Endothelial cell of umbilical vein (primary cell): Measurements from ENCODE around the gene ADGRG7. TPM values are rescaled to one million over a fixed set of nuclear protein-coding genes. Genes with fewer than 3 reads are reported as not detected.

Experiments
- BruUV-seq: library from RNA; stranded (reverse); fragments of 400-500 nt; replicated peaks from 2 replicates; lab custom pipeline; 2021; lab: Mats Ljungman, UMichigan
- CTCF ChIA-PET: fragments of 300-600, 350-600 bp; sonication (Branson Sonifier 250); formaldehyde crosslinking; loops from one replicate; lab custom pipeline; 2021; ENCODE audit warnings: antibody characterized with exemption, inconsistent platforms; lab: Charles Lee
- POLR2A ChIA-PET: fragments of 300-600, 350-600 bp; sonication (Branson Sonifier 250); formaldehyde crosslinking; loops from one replicate; lab custom pipeline; 2021; ENCODE audit warnings: antibody characterized with exemption, inconsistent platforms; lab: Charles Lee
- DNase-seq: peaks from one replicate; pipeline ENCODE4 v3.0.0-alpha.2; 2011; ENCODE audit warnings: low read depth, low spot score
- FAIRE-seq: peaks from 2 replicates; lab custom pipeline; 2011; peaks lifted over from hg19 to GRCh38; lab: Jason Lieb, UNC
- H2AFZ ChIP-seq: 2 replicates; pipeline ENCODE4 v1.6.0; 2012; ENCODE audit warnings: low read depth, low read length, control low read depth, inconsistent platforms
- H3K27ac ChIP-seq: 2 replicates; pipeline ENCODE4 v1.5.1; 2011; ENCODE audit warnings: low read depth, mild to moderate bottlenecking, control low read depth, low read length, moderate library complexity; ENCODE audit not compliant: insufficient read depth
- H3K27me3 ChIP-seq, 2 experiments: 2 replicates each; pipeline versions ENCODE4 v1.6.0 to v1.6.1; 2011; ENCODE audit warnings: low read length in 2 of 2, mixed read lengths in 1 of 2; ENCODE audit not compliant: control insufficient read depth in 2 of 2, insufficient read depth in 2 of 2
- H3K36me3 ChIP-seq, 2 experiments: 2 replicates in 1 of 2; 3 replicates in 1 of 2; pipeline ENCODE4 v1.5.1; 2011; ENCODE audit warnings: low read length in 2 of 2, mild to moderate bottlenecking in 1 of 2, moderate library complexity in 1 of 2; ENCODE audit not compliant: control insufficient read depth in 2 of 2, insufficient read depth in 2 of 2; ENCODE audit errors: extremely low read depth in 1 of 2
- H3K4me1 ChIP-seq: 3 replicates; pipeline ENCODE4 v1.5.1; 2011; ENCODE audit warnings: mild to moderate bottlenecking, low read length; ENCODE audit not compliant: control insufficient read depth, insufficient read depth; ENCODE audit errors: extremely low read depth
- H3K4me2 ChIP-seq: 2 replicates; pipeline ENCODE4 v1.6.1; 2011; ENCODE audit warnings: low read length, control low read depth, mixed read lengths; ENCODE audit not compliant: insufficient read depth
- H3K4me3 ChIP-seq, 3 experiments: fragments of 200-600 bp in 1 of 3; sonication (generic), shearing (Covaris generic) in 1 of 3; replicated peaks in 1 of 3; 2 replicates each; pipeline ENCODE4 v1.5.1; 2011 to 2016; ENCODE audit warnings: control low read depth in 3 of 3, low read length in 3 of 3, mild to moderate bottlenecking in 2 of 3, inconsistent platforms in 1 of 3, low read depth in 1 of 3, moderate library complexity in 1 of 3; ENCODE audit not compliant: insufficient read depth in 1 of 3
- H3K79me2 ChIP-seq: 2 replicates; pipeline ENCODE4 v1.6.0; 2012; ENCODE audit warnings: low read length, inconsistent platforms; ENCODE audit not compliant: control insufficient read depth, insufficient read depth
- H3K9ac ChIP-seq: replicated peaks from 2 replicates; pipeline ENCODE3; 2011; ENCODE audit warnings: low read length, control low read depth; ENCODE audit not compliant: insufficient read depth; ENCODE audit errors: extremely low read depth
- H3K9me1 ChIP-seq: replicated peaks from 3 replicates; pipeline ENCODE4 v1.6.0; 2011; ENCODE audit warnings: mild to moderate bottlenecking, low read length; ENCODE audit not compliant: control insufficient read depth, insufficient read depth; ENCODE audit errors: extremely low read depth
- H3K9me3 ChIP-seq: replicated peaks from 2 replicates; pipeline ENCODE4 v1.5.1; 2012; ENCODE audit warnings: low read length, inconsistent platforms; ENCODE audit not compliant: control insufficient read depth, insufficient read depth
- H4K20me1 ChIP-seq: replicated peaks from 2 replicates; pipeline ENCODE3; 2011; ENCODE audit warnings: mild to moderate bottlenecking, low read length; ENCODE audit not compliant: control insufficient read depth, insufficient read depth; ENCODE audit errors: extremely low read depth
- EZH2 ChIP-seq: IDR thresholded peaks from 2 replicates; pipeline ENCODE4 v1.6.1; 2012; ENCODE audit warnings: borderline replicate concordance, low read depth, mild to moderate bottlenecking, moderate library complexity, low read length, inconsistent platforms; ENCODE audit not compliant: severe bottlenecking
- GATA2 ChIP-seq: IDR thresholded peaks from 2 replicates; pipeline ENCODE4 v1.7.0; 2011; ENCODE audit warnings: low read depth, mild to moderate bottlenecking, moderate library complexity, mixed read lengths, low read length; ENCODE audit not compliant: insufficient read length, insufficient read depth
- JUN ChIP-seq: IDR thresholded peaks from 2 replicates; pipeline ENCODE4 v1.6.1; 2011; ENCODE audit warnings: borderline replicate concordance, low read depth; ENCODE audit not compliant: insufficient read length, insufficient read depth
- MYC ChIP-seq: IDR thresholded peaks from one replicate; pipeline ENCODE4 v1.6.1; 2011; ENCODE audit warnings: mild to moderate bottlenecking, low read depth, low read length
- POLR2A ChIP-seq: IDR thresholded peaks from 2 replicates; pipeline ENCODE4 v1.6.1; 2012; ENCODE audit warnings: low read depth, mild to moderate bottlenecking, control low read depth, low read length
- POLR2AphosphoS5 ChIP-seq: IDR thresholded peaks from 2 replicates; pipeline ENCODE4 v1.6.1; 2012; ENCODE audit warnings: low read depth, mild to moderate bottlenecking, control low read depth, low read length, moderate library complexity; ENCODE audit not compliant: insufficient read depth
- dilution Hi-C: fragments of 300-500 bp; cut with MboI; formaldehyde crosslinking; loops from one replicate; pipeline ENCODE4 v1.15.0; 2019; ENCODE audit warnings: low sequenced_read_pairs; ENCODE audit not compliant: extremely low pct_ligation_motif_present
- intact Hi-C: fragments of 100-400 bp; cut with micrococcal nuclease; formaldehyde crosslinking; loops from one replicate; pipeline ENCODE4 v1.10.0; 2022
- polyA plus RNA-seq, 4 experiments: library from polyadenylated mRNA; depleted of rRNA in 3 of 4; stranded (reverse) in 3 of 4; unstranded in 1 of 4; fragments of >200 nt; gene quantifications; 2 replicates each; pipeline versions ENCODE4 v1.2.1 to v1.2.3, GENCODE V29; 2011 to 2012; ENCODE audit warnings: missing spikeins in 1 of 4
- total RNA-seq: library from RNA; stranded (reverse); gene quantifications from 2 replicates; pipeline ENCODE4 v1.2.3, GENCODE V29; 2021
- TF ChIP-seq, protein P1 (sequence below): IDR thresholded peaks from 2 replicates; pipeline ENCODE4 v1.6.1; 2011; ENCODE audit not compliant: insufficient read depth, insufficient read length
- TF ChIP-seq, protein P2 (sequence below), 2 donors: IDR thresholded peaks; 1 replicate in 1 of 2; 2 replicates in 1 of 2; pipeline ENCODE4 v1.5.1; 2011; ENCODE audit warnings: low read length in 2 of 2, mild to moderate bottlenecking in 2 of 2, moderate library complexity in 2 of 2, control low read depth in 1 of 2, inconsistent platforms in 1 of 2, low read depth in 1 of 2; ENCODE audit not compliant: insufficient read depth in 1 of 2; ENCODE audit errors: extremely low read depth in 1 of 2

Gene ADGRG7
- total and polyA plus RNA-seq, 2 donors (not counting 3 experiments of a cell fraction or from before 2014, with no cell fraction given) = not detected

DNA sequence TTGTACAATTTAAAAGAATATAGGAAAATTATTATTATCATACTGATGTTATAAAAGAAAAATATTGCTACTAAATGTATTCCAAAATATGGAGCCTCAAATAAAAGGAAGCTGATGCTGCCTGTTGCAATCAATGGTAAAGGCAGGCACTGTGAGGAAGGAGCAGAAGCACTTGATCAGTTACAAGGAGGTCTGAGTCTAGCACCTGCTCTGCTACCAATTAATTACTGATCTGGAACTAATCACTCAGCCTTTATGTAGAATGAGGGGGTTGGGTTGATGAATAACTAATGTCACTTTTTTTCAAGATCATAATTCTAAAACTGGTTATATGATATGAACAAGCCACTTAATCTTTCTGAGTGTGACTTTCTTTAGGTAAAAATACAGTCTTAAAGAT lies 5.5 kb downstream of the ADGRG7 start:
- TF ChIP-seq, protein P1, sequence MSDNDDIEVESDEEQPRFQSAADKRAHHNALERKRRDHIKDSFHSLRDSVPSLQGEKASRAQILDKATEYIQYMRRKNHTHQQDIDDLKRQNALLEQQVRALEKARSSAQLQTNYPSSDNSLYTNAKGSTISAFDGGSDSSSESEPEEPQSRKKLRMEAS = no peak
- TF ChIP-seq, protein P2, sequence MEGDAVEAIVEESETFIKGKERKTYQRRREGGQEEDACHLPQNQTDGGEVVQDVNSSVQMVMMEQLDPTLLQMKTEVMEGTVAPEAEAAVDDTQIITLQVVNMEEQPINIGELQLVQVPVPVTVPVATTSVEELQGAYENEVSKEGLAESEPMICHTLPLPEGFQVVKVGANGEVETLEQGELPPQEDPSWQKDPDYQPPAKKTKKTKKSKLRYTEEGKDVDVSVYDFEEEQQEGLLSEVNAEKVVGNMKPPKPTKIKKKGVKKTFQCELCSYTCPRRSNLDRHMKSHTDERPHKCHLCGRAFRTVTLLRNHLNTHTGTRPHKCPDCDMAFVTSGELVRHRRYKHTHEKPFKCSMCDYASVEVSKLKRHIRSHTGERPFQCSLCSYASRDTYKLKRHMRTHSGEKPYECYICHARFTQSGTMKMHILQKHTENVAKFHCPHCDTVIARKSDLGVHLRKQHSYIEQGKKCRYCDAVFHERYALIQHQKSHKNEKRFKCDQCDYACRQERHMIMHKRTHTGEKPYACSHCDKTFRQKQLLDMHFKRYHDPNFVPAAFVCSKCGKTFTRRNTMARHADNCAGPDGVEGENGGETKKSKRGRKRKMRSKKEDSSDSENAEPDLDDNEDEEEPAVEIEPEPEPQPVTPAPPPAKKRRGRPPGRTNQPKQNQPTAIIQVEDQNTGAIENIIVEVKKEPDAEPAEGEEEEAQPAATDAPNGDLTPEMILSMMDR (IDR thresholded peaks at IDR 0.05; ENCODE audit: extremely low read depth in 1 of 2, insufficient read depth in 1 of 2, low read depth in 1 of 2, low read length in 2 of 2) = no peak
- TF ChIP-seq JUN (no peak), POLR2A (no peak), MYC (no peak), EZH2 (no peak), POLR2AphosphoS5 (no peak), GATA2 (no peak)
- Histone ChIP-seq H3K9me3 (no peaks in the 10 kb centered on the region), H4K20me1 (no peaks in the 10 kb centered on the region), H3K36me3 (no peaks in the 10 kb centered on the region), H3K9ac (no peak overlapping the region), H3K4me3 (no peak overlapping the region), H3K79me2 (no peaks in the 10 kb centered on the region), H3K27ac (no peak overlapping the region), H3K27me3 (peaks cover 3 to 10% of the 10 kb centered on the region in 2 experiments), H3K4me1 (no peaks in the 10 kb centered on the region), H3K9me1 (no peaks in the 10 kb centered on the region), H3K4me2 (no peak overlapping the region), H2AFZ (no peak overlapping the region)
- no peak for FAIRE-seq
- BruUV-seq = no TSS peak
- intact Hi-C loops = no loop called here
- dilution Hi-C loops = no loop called here
- CTCF ChIA-PET = no interaction called here
- no peak for DNase-seq
- POLR2A ChIA-PET = no interaction called here
